ENCODE data around the gene SYT1.

SYT1 gene

DNA sequence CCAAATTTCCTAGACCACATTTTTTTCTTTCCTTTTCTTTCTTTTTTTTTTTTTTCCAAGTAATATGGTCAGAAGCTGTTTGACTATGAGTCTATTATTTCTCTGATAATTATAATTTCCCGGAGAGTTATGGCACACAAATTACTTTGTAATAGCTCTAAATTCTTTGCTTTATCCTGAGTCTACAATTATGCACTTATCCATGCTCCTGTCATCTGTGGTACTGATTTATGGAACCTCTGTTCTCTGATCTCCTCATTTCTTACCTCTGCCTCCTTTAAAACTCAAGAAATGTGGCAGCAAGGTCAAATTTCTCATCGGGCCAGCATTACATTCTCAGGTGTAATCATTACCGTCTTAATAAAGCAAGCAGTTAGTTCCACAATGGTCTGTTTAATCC, 544.1 kb downstream of the SYT1 start:
- no peak for DNase-seq (ENCODE audit: low read depth)
- no peak overlapping the region for H3K4me3 ChIP-seq (ENCODE audit: control insufficient read depth, low read depth, low read length)
- TF ChIP-seq, protein P1, sequence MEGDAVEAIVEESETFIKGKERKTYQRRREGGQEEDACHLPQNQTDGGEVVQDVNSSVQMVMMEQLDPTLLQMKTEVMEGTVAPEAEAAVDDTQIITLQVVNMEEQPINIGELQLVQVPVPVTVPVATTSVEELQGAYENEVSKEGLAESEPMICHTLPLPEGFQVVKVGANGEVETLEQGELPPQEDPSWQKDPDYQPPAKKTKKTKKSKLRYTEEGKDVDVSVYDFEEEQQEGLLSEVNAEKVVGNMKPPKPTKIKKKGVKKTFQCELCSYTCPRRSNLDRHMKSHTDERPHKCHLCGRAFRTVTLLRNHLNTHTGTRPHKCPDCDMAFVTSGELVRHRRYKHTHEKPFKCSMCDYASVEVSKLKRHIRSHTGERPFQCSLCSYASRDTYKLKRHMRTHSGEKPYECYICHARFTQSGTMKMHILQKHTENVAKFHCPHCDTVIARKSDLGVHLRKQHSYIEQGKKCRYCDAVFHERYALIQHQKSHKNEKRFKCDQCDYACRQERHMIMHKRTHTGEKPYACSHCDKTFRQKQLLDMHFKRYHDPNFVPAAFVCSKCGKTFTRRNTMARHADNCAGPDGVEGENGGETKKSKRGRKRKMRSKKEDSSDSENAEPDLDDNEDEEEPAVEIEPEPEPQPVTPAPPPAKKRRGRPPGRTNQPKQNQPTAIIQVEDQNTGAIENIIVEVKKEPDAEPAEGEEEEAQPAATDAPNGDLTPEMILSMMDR (conservative IDR thresholded peaks at IDR 0.05; ENCODE audit: control insufficient read depth, insufficient read depth, low read depth, low read length) = no peak

- no peak overlapping the region for H3K4me3 ChIP-seq (ENCODE audit: control insufficient read depth, low read depth, low read length)
- peak; percentile 58 for DNase-seq (ENCODE audit: low read depth)
- TF ChIP-seq, protein P1 (conservative IDR thresholded peaks at IDR 0.05; ENCODE audit: control insufficient read depth, insufficient read depth, low read depth, low read length) = no peak
Measured at GRCh38 chr12:79409562-79409961, 545.0 kb downstream of the SYT1 start.

DNA sequence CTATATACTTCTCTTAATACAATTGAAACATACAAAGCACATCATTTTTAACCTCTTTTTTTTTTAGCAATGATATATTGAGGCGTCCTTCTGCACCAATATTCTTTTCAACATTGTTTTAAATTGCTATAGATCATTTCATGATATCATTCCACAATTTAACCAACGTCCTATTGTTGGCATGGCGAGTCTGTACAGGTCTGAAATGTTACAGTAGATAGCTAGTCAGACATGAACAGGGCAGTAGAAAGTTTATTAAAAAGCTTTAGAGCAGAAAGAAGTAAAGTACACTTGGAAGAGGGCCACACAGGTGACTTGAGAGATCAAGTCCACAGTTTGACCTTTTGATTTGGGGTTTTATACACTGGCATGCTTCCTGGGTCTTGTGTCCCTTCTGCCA, 547.2 kb downstream of the SYT1 start:
- no peak for DNase-seq (ENCODE audit: low read depth)
- TF ChIP-seq, protein P1 (conservative IDR thresholded peaks at IDR 0.05; ENCODE audit: control insufficient read depth, insufficient read depth, low read depth, low read length) = no peak
- no peak overlapping the region for H3K4me3 ChIP-seq (ENCODE audit: control insufficient read depth, low read depth, low read length)

- DNase-seq (ENCODE audit: low read depth) = no peak
- H3K4me3 ChIP-seq (ENCODE audit: control insufficient read depth, low read depth, low read length) = no peak overlapping the region
- TF ChIP-seq, protein P1 (conservative IDR thresholded peaks at IDR 0.05; ENCODE audit: control insufficient read depth, insufficient read depth, low read depth, low read length) = no peak
Measured at GRCh38 chr12:79413796-79414195, 549.2 kb downstream of the SYT1 start.

DNA sequence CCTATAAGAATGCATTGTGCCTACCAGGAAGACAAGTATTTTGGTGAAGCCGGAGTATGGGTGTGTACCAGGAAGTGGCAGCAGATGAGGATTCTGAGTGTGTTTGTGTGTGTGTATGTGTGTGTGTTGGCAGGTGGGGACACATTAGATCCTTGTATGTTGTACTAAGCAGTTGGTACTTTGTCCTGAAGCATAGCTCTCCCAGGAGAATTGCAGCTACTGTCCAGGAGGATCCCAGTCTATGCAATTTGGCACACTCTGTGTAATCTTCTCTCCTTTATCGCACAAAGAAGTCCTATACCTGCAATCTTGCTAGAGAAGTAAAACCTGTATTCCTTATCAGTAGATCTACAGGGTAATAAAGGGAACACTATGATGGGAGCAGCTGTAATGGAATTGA, 549.7 kb downstream of the SYT1 start:
- TF ChIP-seq, protein P1 (conservative IDR thresholded peaks at IDR 0.05; ENCODE audit: control insufficient read depth, insufficient read depth, low read depth, low read length) = no peak
- no peak overlapping the region for H3K4me3 ChIP-seq (ENCODE audit: control insufficient read depth, low read depth, low read length)
- no peak for DNase-seq (ENCODE audit: low read depth)

DNA sequence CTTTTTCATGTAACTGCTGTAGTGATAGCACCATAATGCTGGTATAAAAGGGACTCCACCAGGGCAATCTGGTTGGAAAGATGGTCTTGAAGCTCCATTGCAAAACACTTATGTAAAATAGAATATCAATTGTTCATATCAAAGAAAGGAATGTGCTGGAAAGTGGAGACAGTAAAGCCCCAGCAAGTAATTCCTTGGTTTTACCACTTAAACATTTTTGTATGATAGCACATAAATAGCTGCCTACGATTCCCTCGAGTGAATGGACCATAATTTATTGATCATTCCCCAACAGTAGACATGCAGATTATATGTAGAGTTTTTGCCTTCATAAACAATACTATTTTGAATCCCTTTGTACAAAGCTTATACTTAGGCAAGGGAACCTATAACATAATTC, 550.7 kb downstream of the SYT1 start:
- no peak overlapping the region for H3K4me3 ChIP-seq (ENCODE audit: control insufficient read depth, low read depth, low read length)
- TF ChIP-seq, protein P1 (conservative IDR thresholded peaks at IDR 0.05; ENCODE audit: control insufficient read depth, insufficient read depth, low read depth, low read length) = no peak
- no peak for DNase-seq (ENCODE audit: low read depth)
